Left renal pelvis (tissue), 4 donors: Measurements from ENCODE around the gene HSP90B1. TPM values are rescaled to one million over a fixed set of nuclear protein-coding genes. Genes with fewer than 3 reads are reported as not detected.
A peak's percentile ranks its signal among the peaks of the same experiment; 100 is the strongest.

Experiments
- DNase-seq, 4 donors: peaks; one replicate each; pipeline ENCODE4 v3.0.0-alpha.2; 2013; ENCODE audit warnings: low read depth in 4 of 4, low spot score in 3 of 4
- polyA plus RNA-seq, 4 donors: library from polyadenylated mRNA; unstranded; fragments of 120-200 nt; gene quantifications; one replicate each; pipeline ENCODE4 v1.2.1, GENCODE V29; 2013; ENCODE audit not compliant: insufficient read length in 4 of 4

HSP90B1 gene
- polyA plus RNA-seq, 4 donors = 670 to 1,193 (median 974) TPM

- peak; percentile 83 to 89 (median 86) for DNase-seq
Measured at GRCh38 chr12:103929046-103929783, 995 bp upstream of the HSP90B1 start.

GRCh38 chr12:103929784-103930033 is 501 bp upstream of the HSP90B1 start:
- DNase-seq = no peak

- peak in 3 of 4 donors; percentile 22 to 41 (median 22) for DNase-seq
Measured at GRCh38 chr12:103930787-103931735, 851 bp downstream of the HSP90B1 start.

- no peak for DNase-seq
Measured at GRCh38 chr12:103933237-103933636, 3.0 kb downstream of the HSP90B1 start.

- DNase-seq = no peak
Measured at GRCh38 chr12:103936679-103937078, 6.5 kb downstream of the HSP90B1 start.

GRCh38 chr12:103944964-103945363 is 14.8 kb downstream of the HSP90B1 start:
- no peak for DNase-seq

- DNase-seq = no peak
Measured at GRCh38 chr12:103947871-103948555, 17.8 kb downstream of the HSP90B1 start.

- no peak for DNase-seq
Measured at GRCh38 chr12:103948746-103949406, 18.7 kb downstream of the HSP90B1 start.

GRCh38 chr12:103952497-103952896 is 22.3 kb downstream of the HSP90B1 start:
- no peak for DNase-seq

- DNase-seq = no peak
Measured at GRCh38 chr12:103955811-103956508, 25.8 kb downstream of the HSP90B1 start.

- no peak for DNase-seq
Measured at GRCh38 chr12:103956509-103957027, 26.4 kb downstream of the HSP90B1 start.

GRCh38 chr12:103957865-103958388 is 27.7 kb downstream of the HSP90B1 start:
- no peak for DNase-seq

- DNase-seq = no peak
Measured at GRCh38 chr12:103958621-103959020, 28.4 kb downstream of the HSP90B1 start.

- no peak for DNase-seq
Measured at GRCh38 chr12:103960616-103961227, 30.5 kb downstream of the HSP90B1 start.

GRCh38 chr12:103962493-103962892 is 32.3 kb downstream of the HSP90B1 start:
- DNase-seq = no peak

GRCh38 chr12:103964805-103965204 is 34.6 kb downstream of the HSP90B1 start:
- no peak for DNase-seq

- no peak for DNase-seq
Measured at GRCh38 chr12:103965255-103965589, 35.0 kb downstream of the HSP90B1 start.

- peak; percentile 97 to 99 (median 98) for DNase-seq
Measured at GRCh38 chr12:103965590-103966504, 35.6 kb downstream of the HSP90B1 start, which contains the start of gene TDG. TDG (plus strand) TSS chr12:103965872; CDS start chr12:103966038, 166 bp downstream.
